Activated CD4-positive, alpha-beta T cell treated with anti-CD3 and anti-CD28 coated beads, Interleukin-2, amount 10 ng/mL, durations not matched to agents 7 days and 5 days (primary cell): ENCODE measurements around the gene CCNB1IP1. TPM values are rescaled to one million over a fixed set of nuclear protein-coding genes. Genes with fewer than 3 reads are reported as not detected.
"Not testable (repeated sequence)": the region's sequence is repeated elsewhere in the genome, so short reads cannot be mapped to it uniquely, and the experiment has no call there.

Experiments used
- CTCF ChIA-PET: fragments of 350-600 bp; sonication (Branson Sonifier 250); formaldehyde crosslinking; loops from one replicate; lab custom pipeline; 2021; ENCODE audit warnings: antibody characterized with exemption; lab: Charles Lee
- POLR2A ChIA-PET: fragments of 350-600 bp; sonication (Branson Sonifier 250); formaldehyde crosslinking; loops from one replicate; lab custom pipeline; 2021; ENCODE audit warnings: antibody characterized with exemption; lab: Charles Lee
- DNase-seq: peaks from one replicate; pipeline ENCODE4 v3.0.0-alpha.2; 2020
- H3K27ac Mint-ChIP-seq: one replicate; pipeline ENCODE4 v1.8.0; 2021; ENCODE audit warnings: mild to moderate bottlenecking, moderate library complexity, mixed read lengths
- H3K27me3 Mint-ChIP-seq: one replicate; pipeline ENCODE4 v1.8.0; 2021; ENCODE audit warnings: mixed read lengths
- H3K36me3 Mint-ChIP-seq: one replicate; pipeline ENCODE4 v1.8.0; 2021; ENCODE audit warnings: low read depth, mixed read lengths
- H3K4me1 Mint-ChIP-seq: one replicate; pipeline ENCODE4 v1.8.0; 2021; ENCODE audit warnings: mixed read lengths
- H3K4me3 Mint-ChIP-seq: one replicate; pipeline ENCODE4 v1.8.0; 2021; ENCODE audit warnings: mild to moderate bottlenecking, moderate library complexity, mixed read lengths
- H3K9me3 Mint-ChIP-seq: one replicate; pipeline ENCODE4 v1.8.0; 2021; ENCODE audit warnings: mixed read lengths
- total RNA-seq, 2 experiments: library from RNA; stranded (reverse); gene quantifications; one replicate each; pipeline ENCODE4 v1.2.3, GENCODE V29; 2021

The CCNB1IP1 gene
- total RNA-seq, 2 experiments from 2014 or later, result 30.8 to 32.1 TPM

DNA sequence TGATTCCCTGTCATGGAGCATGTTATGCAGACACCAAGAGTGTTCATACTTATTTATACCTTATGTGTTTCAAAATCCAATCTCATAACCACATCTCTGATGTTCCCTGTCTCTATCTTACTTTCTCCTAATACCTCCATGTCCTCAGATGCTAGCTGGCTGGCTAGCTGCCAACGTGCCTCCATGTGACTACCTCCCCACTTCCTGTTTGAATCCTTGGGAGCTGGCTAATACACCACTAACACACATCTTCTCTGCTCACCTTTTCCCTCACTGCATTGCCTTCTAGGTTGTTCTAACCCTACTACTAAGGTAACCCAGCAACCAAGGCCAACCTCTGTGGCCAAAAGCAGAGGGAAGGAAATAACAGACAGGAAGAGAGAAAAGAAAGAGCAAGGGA, 54.7 kb downstream of the CCNB1IP1 start:
- H3K4me1 Mint-ChIP-seq, result peaks cover 22% of the 10 kb centered on the region
- H3K36me3 Mint-ChIP-seq, result peaks cover 49% of the 10 kb centered on the region
- no peak overlapping the region for H3K4me3 Mint-ChIP-seq
- no peak for DNase-seq
- H3K9me3 Mint-ChIP-seq, result peaks cover 31% of the 10 kb centered on the region
- H3K27me3 Mint-ChIP-seq, result no peaks in the 10 kb centered on the region
- H3K27ac Mint-ChIP-seq, result peak overlapping the region; percentile 6
- ChIA-PET CTCF (no interaction called here), POLR2A (no interaction called here)

DNA sequence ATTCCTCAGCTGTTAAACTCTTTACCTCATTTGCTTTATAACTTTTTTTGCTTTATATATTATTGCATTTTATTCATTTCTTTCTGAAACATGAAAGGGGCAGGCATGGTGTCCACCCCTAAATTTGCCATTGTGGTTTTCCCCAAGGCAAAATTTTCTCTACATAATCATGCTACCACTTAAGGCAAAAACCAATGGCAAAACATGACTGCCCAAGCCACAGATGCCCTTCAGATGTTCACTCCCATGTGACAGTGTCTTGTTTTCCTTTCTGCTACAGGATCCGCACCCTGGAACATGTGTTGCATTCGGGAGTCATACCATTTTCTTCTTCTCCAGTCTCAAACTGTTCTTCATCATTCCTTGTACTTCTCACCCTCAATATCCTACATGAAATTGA, 55.7 kb downstream of the CCNB1IP1 start:
- Mint-ChIP-seq H3K27me3 (no peaks in the 10 kb centered on the region), H3K36me3 (peaks cover 40% of the 10 kb centered on the region), H3K4me1 (peaks cover 22% of the 10 kb centered on the region), H3K9me3 (peaks cover 37% of the 10 kb centered on the region), H3K4me3 (no peak overlapping the region), H3K27ac (no peak overlapping the region)
- CTCF ChIA-PET, result no interaction called here
- POLR2A ChIA-PET, result no interaction called here
- DNase-seq, result no peak

DNA sequence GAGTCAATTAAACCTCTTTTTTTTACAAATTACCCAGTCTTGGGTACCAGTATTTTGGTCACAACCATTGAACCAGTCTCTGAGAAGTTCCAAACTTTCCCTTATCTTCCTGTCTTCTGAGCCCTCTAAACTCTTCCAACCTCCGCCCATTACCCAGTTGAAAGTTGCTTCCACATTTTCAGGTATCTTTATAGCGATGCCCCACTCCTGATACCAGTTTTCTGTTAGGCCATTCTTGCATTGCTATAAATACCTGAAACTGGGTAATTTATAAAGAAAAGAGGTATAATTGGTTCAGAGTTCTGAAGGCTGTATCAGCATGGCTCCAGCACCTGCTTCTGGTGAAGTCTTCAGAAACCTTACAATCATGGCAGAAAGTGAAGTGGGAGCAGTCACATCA, 59.0 kb downstream of the CCNB1IP1 start:
- Mint-ChIP-seq H3K27me3 (no peaks in the 10 kb centered on the region), H3K27ac (no peak overlapping the region), H3K4me1 (peaks cover 6% of the 10 kb centered on the region), H3K4me3 (no peak overlapping the region), H3K9me3 (peaks cover 38% of the 10 kb centered on the region), H3K36me3 (peaks cover 18% of the 10 kb centered on the region)
- ChIA-PET POLR2A (no interaction called here), CTCF (no interaction called here)
- no peak for DNase-seq

DNA sequence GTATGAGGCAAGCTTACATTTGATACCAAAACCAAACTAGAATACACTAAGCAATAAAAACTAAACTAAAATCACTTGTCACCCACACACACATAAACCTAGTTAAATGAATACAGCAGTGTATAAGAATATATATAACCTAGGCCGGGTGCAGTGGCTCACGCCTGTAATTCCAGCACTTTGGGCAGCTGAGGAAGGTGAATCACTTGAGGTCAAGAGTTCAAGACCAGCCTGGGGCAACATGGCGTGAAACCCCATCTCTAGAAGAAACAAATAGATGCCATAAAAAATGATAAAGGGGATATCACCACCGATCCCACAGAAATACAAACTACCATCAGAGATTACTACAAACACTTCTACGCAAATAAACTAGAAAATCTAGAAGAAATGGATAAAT, 68.7 kb downstream of the CCNB1IP1 start:
- H3K4me3 Mint-ChIP-seq, H3K9me3 Mint-ChIP-seq, H3K27me3 Mint-ChIP-seq, DNase-seq, H3K27ac Mint-ChIP-seq, H3K36me3 Mint-ChIP-seq, POLR2A ChIA-PET, H3K4me1 Mint-ChIP-seq, CTCF ChIA-PET: not testable (repeated sequence)

DNA sequence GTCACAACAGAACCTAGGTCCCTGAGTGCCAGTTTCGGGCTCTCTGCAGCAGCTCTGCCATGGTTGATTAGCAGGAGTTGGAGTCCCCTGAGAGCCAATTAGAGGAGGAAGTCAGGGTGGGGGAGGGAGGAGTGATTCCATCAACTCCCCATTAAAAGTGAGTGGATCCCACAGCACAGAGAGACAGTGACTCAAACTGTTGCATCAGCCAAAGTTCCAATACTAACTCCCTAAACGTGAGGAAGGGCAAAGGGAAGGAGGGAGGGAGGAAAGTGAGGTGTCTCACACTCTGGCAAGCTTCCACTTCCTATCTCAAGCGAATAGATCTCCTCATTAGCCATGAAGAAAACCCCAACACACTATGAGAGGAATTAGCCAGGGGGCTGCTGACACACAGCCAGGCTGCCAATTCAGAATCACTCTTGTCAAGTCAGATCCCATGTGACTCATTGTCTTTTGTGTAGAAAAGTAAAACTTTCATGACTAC, 70.4 kb downstream of the CCNB1IP1 start:
- Mint-ChIP-seq H3K27me3 (no peaks in the 10 kb centered on the region), H3K36me3 (no peaks in the 10 kb centered on the region), H3K4me3 (no peak overlapping the region), H3K27ac (no peak overlapping the region), H3K9me3 (no peaks in the 10 kb centered on the region), H3K4me1 (no peaks in the 10 kb centered on the region)
- POLR2A ChIA-PET, result no interaction called here
- CTCF ChIA-PET, result no interaction called here
- no peak for DNase-seq

Other genes with a start within 250 kb of the CCNB1IP1 start
- gene OR4K17, start 222.5 kb downstream of the CCNB1IP1 start, total RNA-seq, result not detected
- gene OR4N5, start 194.5 kb downstream of the CCNB1IP1 start, total RNA-seq, result not detected
- not detected for gene OR11G2, start 142.4 kb downstream of the CCNB1IP1 start, total RNA-seq
- gene OR11H6, start 109.6 kb downstream of the CCNB1IP1 start, total RNA-seq, result not detected
- gene OR11H7, start 104.3 kb downstream of the CCNB1IP1 start, total RNA-seq, result not detected
- not detected for gene OR11H4, start 94.0 kb downstream of the CCNB1IP1 start, total RNA-seq
- gene TTC5, start 27.3 kb downstream of the CCNB1IP1 start, total RNA-seq, result 10 to 100 TPM; 22.7 to 23.5 TPM
- 10 to 100 TPM; 28.6 to 32.5 TPM for gene PARP2, start 10.4 kb upstream of the CCNB1IP1 start, total RNA-seq
- gene TEP1, start 80.2 kb upstream of the CCNB1IP1 start, total RNA-seq, result 10 to 100 TPM; 38.1 to 42.9 TPM
- under 1 TPM; 0.15 to 0.17 TPM for gene KLHL33, start 102.9 kb upstream of the CCNB1IP1 start, total RNA-seq
- 10 to 100 TPM; 58.5 to 59.8 TPM for gene OSGEP, start 121.5 kb upstream of the CCNB1IP1 start, total RNA-seq
- 100 to 1,000 TPM; 131 to 144 TPM for gene APEX1, start 121.9 kb upstream of the CCNB1IP1 start, total RNA-seq
- gene PIP4P1, start 128.2 kb upstream of the CCNB1IP1 start, total RNA-seq, result 10 to 100 TPM; 33.9 to 40.8 TPM
- gene PNP, start 136.1 kb upstream of the CCNB1IP1 start, total RNA-seq, result 100 to 1,000 TPM; 178 to 183 TPM
- under 1 TPM; 0.23 to 0.40 TPM for gene RNASE10, start 172.3 kb upstream of the CCNB1IP1 start, total RNA-seq
- not detected for gene RNASE9, start 227.8 kb upstream of the CCNB1IP1 start, total RNA-seq